C4-2B (cell line): ENCODE measurements around the gene MFSD2A.

Experiments
- ZFX ChIP-seq: fragments of 450-650 bp; IDR thresholded peaks from 2 replicates; pipeline ENCODE4 v1.6.1; 2017
- TF ChIP-seq, protein P1 (sequence below): fragments of 450-650 bp; conservative IDR thresholded peaks from 2 replicates; pipeline ENCODE4 v1.5.1; 2017; ENCODE audit warnings: mild to moderate bottlenecking

DNA sequence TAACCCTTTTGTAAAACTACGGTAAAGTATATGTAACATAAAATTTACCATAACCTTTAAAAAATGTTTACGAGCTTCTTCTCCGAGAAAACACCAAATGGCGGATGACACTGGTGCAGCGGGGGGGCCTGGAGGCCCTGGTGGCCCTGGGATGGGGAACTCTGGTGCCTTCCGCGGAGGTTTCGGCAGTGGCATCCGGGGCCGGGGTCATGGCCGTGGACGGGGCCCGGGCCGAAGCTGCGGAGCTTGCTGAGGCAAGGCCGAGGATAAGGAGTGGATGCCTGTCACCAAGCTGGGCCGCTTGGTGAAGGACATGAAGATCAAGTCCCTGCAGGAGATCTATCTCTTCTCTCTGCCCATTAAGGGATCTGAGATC is 7.5 kb downstream of the MFSD2A start:
- TF ChIP-seq, protein P1, sequence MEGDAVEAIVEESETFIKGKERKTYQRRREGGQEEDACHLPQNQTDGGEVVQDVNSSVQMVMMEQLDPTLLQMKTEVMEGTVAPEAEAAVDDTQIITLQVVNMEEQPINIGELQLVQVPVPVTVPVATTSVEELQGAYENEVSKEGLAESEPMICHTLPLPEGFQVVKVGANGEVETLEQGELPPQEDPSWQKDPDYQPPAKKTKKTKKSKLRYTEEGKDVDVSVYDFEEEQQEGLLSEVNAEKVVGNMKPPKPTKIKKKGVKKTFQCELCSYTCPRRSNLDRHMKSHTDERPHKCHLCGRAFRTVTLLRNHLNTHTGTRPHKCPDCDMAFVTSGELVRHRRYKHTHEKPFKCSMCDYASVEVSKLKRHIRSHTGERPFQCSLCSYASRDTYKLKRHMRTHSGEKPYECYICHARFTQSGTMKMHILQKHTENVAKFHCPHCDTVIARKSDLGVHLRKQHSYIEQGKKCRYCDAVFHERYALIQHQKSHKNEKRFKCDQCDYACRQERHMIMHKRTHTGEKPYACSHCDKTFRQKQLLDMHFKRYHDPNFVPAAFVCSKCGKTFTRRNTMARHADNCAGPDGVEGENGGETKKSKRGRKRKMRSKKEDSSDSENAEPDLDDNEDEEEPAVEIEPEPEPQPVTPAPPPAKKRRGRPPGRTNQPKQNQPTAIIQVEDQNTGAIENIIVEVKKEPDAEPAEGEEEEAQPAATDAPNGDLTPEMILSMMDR, result no peak
- no peak for TF ChIP-seq ZFX
